Measurements from ENCODE around the gene FXR2.

FXR2 gene

GRCh38 chr17:7572588-7573323 lies 41.9 kb downstream of the FXR2 start (continued):
- peak; percentile 14; the same call in 1 of the 2 replicates for TF ChIP-seq KLF1 (tag by site-specific recombination; IDR thresholded peaks at IDR 0.05)
- TF ChIP-seq ZNF473 (tag by site-specific recombination; IDR thresholded peaks at IDR 0.05): no peak
- no peak for TF ChIP-seq TRIM28 (IDR thresholded peaks at IDR 0.05; ENCODE audit: borderline replicate concordance, low read length)
- peak; percentile 29; the same call in 1 of the 2 replicates for TF ChIP-seq ZBTB7A (tag by site-specific recombination; IDR thresholded peaks at IDR 0.05; ENCODE audit: low read depth)
- no peak for TF ChIP-seq ZNF701 (tag by site-specific recombination; IDR thresholded peaks at IDR 0.05)
- TF ChIP-seq ZNF48 (tag by site-specific recombination; IDR thresholded peaks at IDR 0.05): no peak
- no peak for TF ChIP-seq GLIS1 (tag by site-specific recombination; IDR thresholded peaks at IDR 0.05)
- TF ChIP-seq ZNF561 (tag by site-specific recombination; IDR thresholded peaks at IDR 0.05; ENCODE audit: borderline replicate concordance): no peak
- no peak for TF ChIP-seq ZNF221 (tag by site-specific recombination; IDR thresholded peaks at IDR 0.05; ENCODE audit: borderline replicate concordance)
- peak; percentile 22; the same call in 1 of the 2 replicates for TF ChIP-seq ZNF623 (tag by site-specific recombination; IDR thresholded peaks at IDR 0.05)
- TF ChIP-seq ZBTB21 (tag by site-specific recombination; IDR thresholded peaks at IDR 0.05): peak; percentile 92
- TF ChIP-seq ZFP41 (tag by site-specific recombination; IDR thresholded peaks at IDR 0.05; ENCODE audit: borderline replicate concordance): peak; percentile 65; the same call in 1 of the 2 replicates
- no peak for TF ChIP-seq BCL11B (tag by site-specific recombination; IDR thresholded peaks at IDR 0.05; ENCODE audit: low read depth)

- H3K36me3 ChIP-seq (ENCODE audit: control insufficient read depth in 2 of 2, insufficient read depth in 1 of 2, low read length in 2 of 2): peaks cover 63 to 81% of the 10 kb centered on the region in 2 experiments
- CTCF ChIA-PET: interaction anchor here (4.1 kb wide), 1 partner anchor 12 kb away, joined by 35 read pairs; the partner anchor contains the start of gene SENP3
- TF ChIP-seq ZNF221 (tag by site-specific recombination; IDR thresholded peaks at IDR 0.05; ENCODE audit: borderline replicate concordance) (no peak), GLI4 (tag by site-specific recombination; IDR thresholded peaks at IDR 0.05) (no peak), WT1 (tag by site-specific recombination; IDR thresholded peaks at IDR 0.05) (no peak), ZNF837 (tag by site-specific recombination; IDR thresholded peaks at IDR 0.05) (no peak), HIC1 (tag by site-specific recombination; IDR thresholded peaks at IDR 0.05) (no peak), PRDM10 (tag by site-specific recombination; IDR thresholded peaks at IDR 0.05) (peak; percentile 83; the same call in 1 of the 2 replicates), ZBTB8A (tag by site-specific recombination; IDR thresholded peaks at IDR 0.05) (0 out of 2 replicates have a peak, but pooled peaks have one; percentile 25), KLF1 (tag by site-specific recombination; IDR thresholded peaks at IDR 0.05) (no peak), MZF1 (tag by site-specific recombination; IDR thresholded peaks at IDR 0.05; ENCODE audit: borderline replicate concordance) (no peak), ZEB2 (tag by site-specific recombination; IDR thresholded peaks at IDR 0.05) (no peak), GLIS2 (tag by site-specific recombination; IDR thresholded peaks at IDR 0.05) (peak; percentile 60), ZNF747 (tag by site-specific recombination; IDR thresholded peaks at IDR 0.05) (no peak), KLF10 (tag by site-specific recombination; IDR thresholded peaks at IDR 0.05) (peak; percentile 56; the same call in 1 of the 2 replicates), OSR2 (tag by site-specific recombination; IDR thresholded peaks at IDR 0.05) (peak; percentile 87), ZNF157 (tag by site-specific recombination; IDR thresholded peaks at IDR 0.05) (no peak), ZNF580 (tag by site-specific recombination; IDR thresholded peaks at IDR 0.05) (peak; percentile 98), ZNF473 (tag by site-specific recombination; IDR thresholded peaks at IDR 0.05) (no peak), YY1 (tag by site-specific recombination; IDR thresholded peaks at IDR 0.05) (peak; percentile 93), ZNF664 (tag by site-specific recombination; IDR thresholded peaks at IDR 0.05) (no peak), ZNF596 (tag by site-specific recombination; IDR thresholded peaks at IDR 0.05) (no peak), ZBTB21 (tag by site-specific recombination; IDR thresholded peaks at IDR 0.05) (no peak), ZNF561 (tag by site-specific recombination; IDR thresholded peaks at IDR 0.05; ENCODE audit: borderline replicate concordance) (0 out of 2 replicates have a peak, but pooled peaks have one; percentile 13)
These were observed 42.4 kb downstream of the FXR2 start for GRCh38 chr17:7572338-7572587.

More at GRCh38 chr17:7572338-7572587, 42.4 kb downstream of the FXR2 start:
- Histone ChIP-seq H3K9me3 (ENCODE audit: control insufficient read depth, insufficient read depth, low read depth, low read length) (no peaks in the 10 kb centered on the region), H3K4me3 (ENCODE audit: low read depth, low read length) (peak overlapping the region; percentile 47), H3K27ac (ENCODE audit: extremely low read depth, low read depth, low read length) (peak overlapping the region; percentile 80), H3K4me1 (ENCODE audit: control insufficient read depth, insufficient read depth, low read length) (peaks cover 5% of the 10 kb centered on the region)
- POLR2A ChIA-PET: interaction anchor here (0.6 to 8.2 kb wide), 10 partner anchors 11 to 360 kb away, joined by 3 to 98 read pairs (median 11); partner anchors contain the start of genes CNTROB, FXR2, MPDU1 and NEURL4
